HG02943 (cell line): ENCODE data around the gene VPS8.
"Not testable (repeated sequence)": the region's sequence is repeated elsewhere in the genome, so short reads cannot be mapped to it uniquely, and the experiment has no call there.

Experiments
- ATAC-seq: cut with Tn5 transposase; IDR thresholded peaks from one replicate; pipeline ENCODE4 v1.9.1; 2021; ENCODE audit warnings: mild to moderate bottlenecking, low read depth, moderate library complexity; ENCODE audit not compliant: unreplicated experiment

VPS8 gene

DNA sequence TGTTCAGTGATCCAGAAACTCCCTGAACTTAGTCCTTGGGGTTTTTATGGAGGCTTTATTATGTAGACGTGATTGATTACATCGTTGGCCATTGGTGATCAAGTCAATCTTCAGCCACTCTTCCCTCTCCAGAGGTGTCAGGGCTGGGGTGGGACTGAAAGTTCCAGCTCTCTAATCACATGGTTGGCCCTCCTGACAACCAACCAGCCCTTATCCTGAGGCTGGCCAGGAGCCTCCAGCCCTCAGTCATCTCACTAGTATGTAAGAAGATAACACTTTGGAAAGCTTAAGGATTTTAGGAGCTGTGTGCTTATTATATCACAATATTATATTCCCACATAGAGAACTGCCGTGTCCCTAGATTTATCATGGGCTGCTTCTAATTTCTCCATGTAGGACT is 142.3 kb downstream of the VPS8 start:
- no peak for ATAC-seq

DNA sequence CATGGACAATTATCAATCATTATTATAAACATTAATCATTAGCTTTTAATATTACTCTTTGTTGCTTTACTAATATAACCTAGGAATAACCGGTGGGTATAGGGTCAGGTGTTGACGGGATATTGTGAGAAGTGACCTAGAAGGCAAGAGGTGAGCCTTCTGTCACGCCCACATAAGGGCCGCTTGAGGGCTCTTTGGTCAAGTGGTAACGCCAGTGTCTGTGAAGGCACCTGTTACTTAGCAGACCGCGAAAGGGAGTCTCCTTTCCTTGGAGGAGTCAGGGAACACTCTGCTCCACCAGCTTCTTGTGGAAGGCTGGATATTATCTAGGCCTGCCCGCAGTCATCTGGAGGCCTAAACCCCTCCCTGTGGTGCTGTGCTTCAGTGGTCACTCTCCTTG is 142.9 kb downstream of the VPS8 start:
- not testable (repeated sequence) for ATAC-seq

GRCh38 chr3:184965639-184966430 is 153.9 kb downstream of the VPS8 start:
- no peak for ATAC-seq

GRCh38 chr3:184968115-184968514 is 156.1 kb downstream of the VPS8 start:
- no peak for ATAC-seq

- no peak for ATAC-seq
Observed at GRCh38 chr3:184970186-184970585, 158.2 kb downstream of the VPS8 start.

- no peak for ATAC-seq
Observed at GRCh38 chr3:184977796-184978195, 165.8 kb downstream of the VPS8 start.

GRCh38 chr3:184981071-184981470 is 169.1 kb downstream of the VPS8 start:
- ATAC-seq = no peak

- no peak for ATAC-seq
Observed at GRCh38 chr3:184982076-184982475, 170.1 kb downstream of the VPS8 start.

GRCh38 chr3:184985586-184985985 is 173.6 kb downstream of the VPS8 start:
- no peak for ATAC-seq

DNA sequence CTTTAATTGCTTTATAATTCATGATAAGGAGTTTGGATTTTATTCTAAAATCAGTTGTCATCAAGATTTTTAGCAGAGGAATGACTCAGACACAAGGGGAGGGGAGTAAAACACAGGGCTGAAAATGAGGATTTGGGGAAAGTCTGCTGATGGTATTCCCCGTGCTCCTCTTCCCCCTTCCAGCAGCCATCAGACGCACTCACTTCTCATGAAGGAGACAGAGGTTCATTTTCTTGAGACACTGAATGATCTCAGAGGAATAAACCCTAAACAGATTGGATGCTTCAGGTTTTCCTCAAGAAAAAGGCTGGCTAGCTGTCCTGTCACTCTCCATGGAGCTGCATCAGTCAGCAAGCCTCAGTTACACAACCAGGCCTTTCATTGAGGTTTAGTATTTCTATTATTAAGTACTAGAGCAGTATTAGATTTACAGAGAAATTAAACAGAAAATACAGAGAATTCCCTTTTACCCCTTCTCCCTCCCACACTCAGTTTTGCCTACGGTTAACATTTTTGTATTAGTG is 174.5 kb downstream of the VPS8 start:
- ATAC-seq = no peak

DNA sequence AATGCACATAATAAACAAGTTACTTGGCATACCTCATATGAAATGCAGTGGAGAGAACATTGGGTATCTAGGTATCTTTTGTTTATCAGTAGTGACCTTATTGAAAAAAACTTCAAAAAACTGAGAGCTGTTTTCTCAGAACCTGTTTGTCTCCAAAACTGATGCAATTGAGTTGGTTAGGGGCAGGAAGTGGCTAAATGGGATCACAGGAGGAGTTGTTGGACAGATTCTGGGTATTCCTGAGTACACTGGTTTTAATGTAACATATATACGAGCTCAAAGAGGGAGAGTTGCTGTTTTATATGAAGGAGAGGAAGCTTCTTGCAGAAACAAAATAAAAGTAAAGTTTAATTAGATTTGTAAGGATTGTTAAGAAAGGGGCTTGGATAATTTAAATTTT is 181.4 kb downstream of the VPS8 start:
- ATAC-seq = no peak

DNA sequence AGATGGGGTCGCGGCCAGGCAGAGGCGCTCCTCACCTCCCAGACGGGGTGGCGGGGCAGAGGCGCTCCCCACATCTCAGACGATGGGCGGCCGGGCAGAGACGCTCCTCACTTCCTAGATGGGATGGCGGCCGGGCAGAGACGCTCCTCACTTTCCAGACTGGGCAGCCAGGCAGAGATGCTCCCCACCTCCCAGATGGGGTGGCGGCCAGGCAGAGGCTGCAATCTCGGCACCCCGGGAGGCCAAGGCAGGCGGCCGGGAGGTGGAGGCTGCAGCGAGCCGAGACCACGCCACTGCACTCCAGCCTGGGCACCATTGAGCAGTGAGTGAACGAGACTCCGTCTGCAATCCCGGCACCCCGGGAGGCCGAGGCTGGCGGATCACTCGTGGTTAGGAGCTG is 191.9 kb downstream of the VPS8 start:
- ATAC-seq = not testable (repeated sequence)

DNA sequence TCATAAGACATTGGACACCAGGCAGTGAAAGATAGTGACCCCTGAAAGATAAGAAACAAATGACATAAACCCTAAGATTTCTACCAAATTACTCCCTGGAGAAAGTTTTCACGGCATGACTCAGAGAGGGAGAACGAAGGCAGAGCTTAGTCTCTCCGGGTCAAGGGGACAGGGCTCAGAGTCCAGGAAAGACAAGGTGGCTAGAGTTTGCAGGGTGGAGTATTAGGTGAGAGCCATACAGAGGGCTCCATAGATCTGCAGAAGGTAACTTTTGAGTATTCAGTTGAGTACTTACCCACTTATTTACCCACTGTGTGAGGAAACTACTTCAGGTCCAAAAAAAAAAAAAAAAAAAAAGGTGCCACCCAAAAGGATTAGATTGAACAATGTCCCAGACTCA is 197.7 kb downstream of the VPS8 start:
- no peak for ATAC-seq

DNA sequence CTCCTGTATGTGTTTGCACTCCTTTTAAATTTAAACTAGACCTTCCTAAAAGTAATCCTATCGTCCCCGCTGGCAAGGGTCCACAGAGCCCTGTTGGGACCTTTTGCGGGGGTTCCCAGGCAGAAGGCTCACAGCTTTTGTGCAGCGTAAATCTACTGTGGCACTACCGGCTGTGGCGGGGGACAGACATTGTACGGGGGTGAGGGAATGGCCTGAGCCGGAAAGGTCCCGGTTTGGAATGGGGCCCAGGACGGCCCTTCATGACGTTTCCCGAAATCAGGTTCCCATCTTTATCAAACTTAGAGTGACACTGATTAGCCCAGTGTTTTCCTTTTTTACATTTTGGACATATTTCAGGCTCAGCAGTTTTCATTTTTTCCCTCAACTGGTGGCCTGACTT is 205.6 kb downstream of the VPS8 start:
- not testable (repeated sequence) for ATAC-seq

- not testable (repeated sequence) for ATAC-seq
Observed at GRCh38 chr3:185017996-185018395, 206.0 kb downstream of the VPS8 start.

DNA sequence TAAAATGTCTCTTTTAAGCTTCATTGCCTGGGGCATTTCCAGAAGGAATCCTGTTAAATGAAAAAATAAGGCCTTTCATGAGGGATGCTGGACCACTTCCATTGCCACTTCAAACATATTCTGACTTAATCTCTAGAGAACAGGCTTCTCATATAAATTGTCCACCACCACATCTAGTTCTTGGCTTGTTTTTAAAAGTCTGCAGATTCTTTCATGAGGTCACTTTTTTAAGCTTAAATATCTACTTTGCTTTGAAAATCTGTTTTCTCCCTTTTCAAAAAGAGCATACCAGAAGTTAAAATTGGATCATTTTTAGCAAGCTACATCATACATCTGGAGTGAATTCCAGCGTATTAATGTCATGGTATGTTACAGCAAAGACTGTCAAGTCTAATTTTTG is 209.3 kb downstream of the VPS8 start:
- ATAC-seq = no peak

GRCh38 chr3:185024406-185024805 is 212.4 kb downstream of the VPS8 start:
- no peak for ATAC-seq

DNA sequence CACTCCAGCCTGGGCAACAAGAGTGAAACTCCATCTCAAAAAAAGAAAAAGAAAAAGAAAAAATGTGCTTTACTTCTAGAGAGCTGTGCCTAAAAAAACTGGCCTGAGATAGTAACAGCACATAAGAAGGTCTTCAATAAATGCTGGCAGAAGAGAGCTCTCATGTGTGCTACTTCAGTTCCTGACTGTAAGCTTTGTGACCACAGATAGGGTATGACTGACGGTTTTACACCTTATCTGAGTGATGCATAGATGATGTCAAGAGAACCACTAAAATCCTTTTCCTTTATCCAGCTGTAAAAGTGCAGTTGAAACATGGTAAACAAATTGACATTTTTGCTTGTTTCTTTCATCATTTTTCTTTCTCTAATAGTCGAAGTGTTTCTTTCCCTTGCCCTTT is 213.0 kb downstream of the VPS8 start:
- no peak for ATAC-seq

DNA sequence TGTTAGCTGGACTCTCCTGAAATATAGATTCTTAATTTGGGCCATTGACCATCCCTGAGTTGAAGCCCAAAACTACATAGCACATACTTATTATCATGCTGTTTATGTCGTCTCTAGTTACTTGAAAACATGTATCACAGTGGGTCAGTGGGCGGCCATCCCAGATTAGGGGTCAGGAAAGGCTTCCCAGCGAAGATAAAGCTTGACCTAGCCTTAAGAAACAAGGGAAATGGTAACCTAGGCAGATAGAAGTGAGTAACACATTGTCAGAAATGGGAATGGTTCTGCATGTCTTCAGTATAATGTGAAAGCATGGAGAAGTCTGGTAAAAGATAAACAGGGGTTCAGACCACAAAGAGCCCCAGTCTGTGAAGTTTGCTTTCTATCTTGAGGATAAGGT is 216.2 kb downstream of the VPS8 start:
- ATAC-seq = no peak

DNA sequence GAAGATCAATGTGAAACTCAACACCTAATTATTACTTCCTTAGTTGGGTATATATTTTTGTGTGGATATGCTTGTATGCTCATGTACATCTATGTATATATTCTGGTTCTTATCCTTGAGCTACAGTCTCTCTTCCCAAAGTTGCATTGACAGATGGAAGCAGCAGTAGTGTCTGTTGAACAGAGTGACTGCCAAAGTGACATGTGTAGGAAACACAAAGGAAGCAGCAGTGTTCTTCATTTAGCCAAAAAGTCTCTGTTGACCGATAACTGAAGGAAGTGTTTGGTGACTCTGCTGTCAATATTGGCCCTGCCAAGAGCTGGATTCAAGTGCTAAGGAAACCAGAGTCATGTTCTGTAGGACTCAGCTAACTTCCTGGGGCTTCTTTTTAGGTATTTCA is 217.1 kb downstream of the VPS8 start:
- ATAC-seq = no peak

DNA sequence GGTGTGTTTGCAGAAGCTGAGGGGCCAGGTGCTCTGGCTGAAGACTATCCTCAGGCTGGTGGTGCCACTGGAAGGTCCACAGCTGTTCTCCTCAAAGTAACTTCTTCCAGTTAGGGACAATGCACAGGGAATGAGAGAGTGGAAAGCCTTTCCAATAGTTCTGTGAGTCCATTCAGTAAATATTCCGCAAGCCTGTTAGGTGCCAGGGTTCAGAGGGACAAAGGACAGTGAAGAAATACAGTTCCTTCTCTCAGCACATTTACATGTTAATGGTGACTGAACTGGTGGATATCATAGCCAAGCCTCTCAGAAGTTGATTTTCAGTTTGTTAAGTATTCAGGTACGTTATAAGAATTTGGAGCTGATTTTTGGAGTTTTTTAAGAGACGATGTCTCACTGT is 218.4 kb downstream of the VPS8 start:
- no peak for ATAC-seq

- no peak for ATAC-seq
Observed at GRCh38 chr3:185030951-185031350, 219.0 kb downstream of the VPS8 start.
